HUDEP-2 (cell line): ENCODE data around the gene GPR39.

ENCODE experiments used
- DNase-seq, 76 experiments: peaks; one replicate each; lab custom pipeline; 2025; ENCODE audit not compliant: unreplicated experiment in 76 of 76; lab: John Stamatoyannopoulos, UW

GPR39 gene

GRCh38 chr2:132442278-132442677 is 25.7 kb downstream of the GPR39 start:
- no peak for DNase-seq

- DNase-seq, result no peak
Measured at GRCh38 chr2:132443106-132443505, 26.5 kb downstream of the GPR39 start.

- DNase-seq, result no peak
Measured at GRCh38 chr2:132446444-132446843, 29.8 kb downstream of the GPR39 start.

GRCh38 chr2:132448331-132448730 is 31.7 kb downstream of the GPR39 start:
- no peak for DNase-seq

- DNase-seq, result peak in 3 of 76 experiments; percentile 1 to 3 (median 1)
Measured at GRCh38 chr2:132448771-132449170, 32.2 kb downstream of the GPR39 start.

- DNase-seq, result no peak
Measured at GRCh38 chr2:132449868-132450267, 33.3 kb downstream of the GPR39 start.

- no peak for DNase-seq
Measured at GRCh38 chr2:132460781-132461180, 44.2 kb downstream of the GPR39 start.

- DNase-seq, result peak in 55 of 76 experiments; percentile 2 to 81 (median 34)
Measured at GRCh38 chr2:132462236-132462635, 45.6 kb downstream of the GPR39 start.

GRCh38 chr2:132463719-132464118 is 47.1 kb downstream of the GPR39 start:
- no peak for DNase-seq

- no peak for DNase-seq
Measured at GRCh38 chr2:132465917-132466316, 49.3 kb downstream of the GPR39 start.

GRCh38 chr2:132466428-132467028 is 49.9 kb downstream of the GPR39 start:
- DNase-seq, result peak in 1 of 76 experiments; percentile 1

GRCh38 chr2:132468821-132469675 is 52.4 kb downstream of the GPR39 start:
- no peak for DNase-seq

- DNase-seq, result no peak
Measured at GRCh38 chr2:132470746-132471145, 54.1 kb downstream of the GPR39 start.

- no peak for DNase-seq
Measured at GRCh38 chr2:132473174-132473883, 56.7 kb downstream of the GPR39 start.

- no peak for DNase-seq
Measured at GRCh38 chr2:132475615-132476014, 59.0 kb downstream of the GPR39 start.

- no peak for DNase-seq
Measured at GRCh38 chr2:132477436-132477835, 60.8 kb downstream of the GPR39 start.

GRCh38 chr2:132477962-132478361 is 61.4 kb downstream of the GPR39 start:
- DNase-seq, result no peak

GRCh38 chr2:132478461-132479105 is 62.0 kb downstream of the GPR39 start:
- no peak for DNase-seq

GRCh38 chr2:132479155-132479554 is 62.5 kb downstream of the GPR39 start:
- no peak for DNase-seq

GRCh38 chr2:132482821-132483220 is 66.2 kb downstream of the GPR39 start:
- no peak for DNase-seq

- DNase-seq, result no peak
Measured at GRCh38 chr2:132484144-132484543, 67.5 kb downstream of the GPR39 start.
